Nephron progenitor cell (in vitro differentiated cells): ENCODE results near the gene ANO1.
"Not testable (repeated sequence)": the region's sequence is repeated elsewhere in the genome, so short reads cannot be mapped to it uniquely, and the experiment has no call there.

Experiments
- DNase-seq: peaks from one replicate; pipeline ENCODE4 v3.0.0; 2021
- H3K27ac Mint-ChIP-seq: 2 replicates; pipeline ENCODE4 v1.8.0; 2021; ENCODE audit warnings: mild to moderate bottlenecking, moderate library complexity, mixed read lengths
- H3K27me3 Mint-ChIP-seq: 2 replicates; pipeline ENCODE4 v1.8.0; 2021; ENCODE audit warnings: mild to moderate bottlenecking, low read depth, mixed read lengths; ENCODE audit not compliant: poor library complexity
- H3K36me3 Mint-ChIP-seq: 2 replicates; pipeline ENCODE4 v1.8.0; 2021; ENCODE audit warnings: low read depth, mixed read lengths
- H3K4me1 Mint-ChIP-seq: 2 replicates; pipeline ENCODE4 v1.8.0; 2021; ENCODE audit warnings: mixed read lengths
- H3K4me3 Mint-ChIP-seq: 2 replicates; pipeline ENCODE4 v1.8.0; 2021; ENCODE audit warnings: mild to moderate bottlenecking, moderate library complexity, mixed read lengths
- H3K9me3 Mint-ChIP-seq: 2 replicates; pipeline ENCODE4 v1.8.0; 2021; ENCODE audit warnings: mild to moderate bottlenecking, moderate library complexity, mixed read lengths
- CTCF ChIP-seq: fragments of 200-600 bp; sonication (generic); IDR thresholded peaks from 2 replicates; pipeline ENCODE4 v1.5.0; 2021; ENCODE audit warnings: antibody characterized with exemption

The ANO1 gene

GRCh38 chr11:70032470-70032795, 45.7 kb upstream of the ANO1 start:
- Mint-ChIP-seq H3K4me3 (no peak overlapping the region), H3K4me1 (peaks cover 32% of the 10 kb centered on the region), H3K9me3 (peaks cover 7% of the 10 kb centered on the region), H3K27me3 (peaks cover 44% of the 10 kb centered on the region), H3K36me3 (no peaks in the 10 kb centered on the region), H3K27ac (no peak overlapping the region)
- TF ChIP-seq CTCF = no peak
- DNase-seq = no peak

GRCh38 chr11:70032943-70033710, 45.0 kb upstream of the ANO1 start:
- Mint-ChIP-seq H3K4me1 (peaks cover 26% of the 10 kb centered on the region), H3K4me3 (no peak overlapping the region), H3K27ac (no peak overlapping the region), H3K27me3 (peaks cover 45% of the 10 kb centered on the region), H3K9me3 (peaks cover 8% of the 10 kb centered on the region), H3K36me3 (no peaks in the 10 kb centered on the region)
- no peak for TF ChIP-seq CTCF
- DNase-seq = no peak

GRCh38 chr11:70033711-70034070, 44.4 kb upstream of the ANO1 start:
- H3K4me3 Mint-ChIP-seq = no peak overlapping the region
- TF ChIP-seq CTCF = no peak
- H3K27ac Mint-ChIP-seq = no peak overlapping the region
- peaks cover 42% of the 10 kb centered on the region for H3K27me3 Mint-ChIP-seq
- peaks cover 20% of the 10 kb centered on the region for H3K4me1 Mint-ChIP-seq
- H3K9me3 Mint-ChIP-seq = peaks cover 14% of the 10 kb centered on the region
- H3K36me3 Mint-ChIP-seq = no peaks in the 10 kb centered on the region
- DNase-seq = no peak

GRCh38 chr11:70034740-70035365, 43.3 kb upstream of the ANO1 start:
- no peaks in the 10 kb centered on the region for H3K36me3 Mint-ChIP-seq
- TF ChIP-seq CTCF = no peak
- H3K4me3 Mint-ChIP-seq = no peak overlapping the region
- H3K9me3 Mint-ChIP-seq = peaks cover 24% of the 10 kb centered on the region
- H3K27me3 Mint-ChIP-seq = peaks cover 40% of the 10 kb centered on the region
- H3K27ac Mint-ChIP-seq = no peak overlapping the region
- DNase-seq = no peak
- H3K4me1 Mint-ChIP-seq = peaks cover 9% of the 10 kb centered on the region

GRCh38 chr11:70035665-70036064, 42.5 kb upstream of the ANO1 start:
- Mint-ChIP-seq H3K27me3 (peaks cover 44% of the 10 kb centered on the region), H3K9me3 (peaks cover 30% of the 10 kb centered on the region)
- not testable (repeated sequence) for H3K36me3 Mint-ChIP-seq, H3K4me3 Mint-ChIP-seq, H3K4me1 Mint-ChIP-seq, H3K27ac Mint-ChIP-seq, DNase-seq

- peaks cover 5% of the 10 kb centered on the region for H3K36me3 Mint-ChIP-seq
- no peaks in the 10 kb centered on the region for H3K4me1 Mint-ChIP-seq
- H3K9me3 Mint-ChIP-seq = peaks cover 41% of the 10 kb centered on the region
- no peak overlapping the region for H3K27ac Mint-ChIP-seq
- peaks cover 45% of the 10 kb centered on the region for H3K27me3 Mint-ChIP-seq
- no peak for TF ChIP-seq CTCF
- no peak overlapping the region for H3K4me3 Mint-ChIP-seq
- DNase-seq = no peak
Measured at GRCh38 chr11:70036971-70037882, 40.9 kb upstream of the ANO1 start.
